DMS79 treated with DMSO at 0.1 percent for 48 hours (cell line): ENCODE results near the gene BPHL.
"Not testable (repeated sequence)": the region's sequence is repeated elsewhere in the genome, so short reads cannot be mapped to it uniquely, and the experiment has no call there.

Source experiments
- DNase-seq: peaks from one replicate; lab custom pipeline; 2025; lab: John Stamatoyannopoulos, UW

BPHL gene

GRCh38 chr6:3179945-3180344 lies 61.4 kb downstream of the BPHL start:
- DNase-seq = not testable (repeated sequence)

- no peak for DNase-seq
These were observed 62.6 kb downstream of the BPHL start for GRCh38 chr6:3181105-3181504.

- no peak for DNase-seq
These were observed 64.6 kb downstream of the BPHL start for GRCh38 chr6:3183066-3183465.

GRCh38 chr6:3186974-3187382 lies 68.5 kb downstream of the BPHL start:
- no peak for DNase-seq

GRCh38 chr6:3188262-3188661 lies 69.8 kb downstream of the BPHL start:
- DNase-seq = no peak

GRCh38 chr6:3189192-3189591 lies 70.7 kb downstream of the BPHL start:
- DNase-seq = not testable (repeated sequence)

GRCh38 chr6:3190056-3190455 lies 71.5 kb downstream of the BPHL start:
- DNase-seq = no peak

GRCh38 chr6:3190779-3191178 lies 72.3 kb downstream of the BPHL start:
- no peak for DNase-seq

- DNase-seq = no peak
These were observed 74.8 kb downstream of the BPHL start for GRCh38 chr6:3193102-3193849.

- no peak for DNase-seq
These were observed 76.3 kb downstream of the BPHL start for GRCh38 chr6:3194535-3195419.

GRCh38 chr6:3195420-3195694 lies 76.8 kb downstream of the BPHL start:
- DNase-seq = no peak

GRCh38 chr6:3195695-3196497 lies 77.4 kb downstream of the BPHL start:
- DNase-seq = no peak

- DNase-seq = no peak
These were observed 78.3 kb downstream of the BPHL start for GRCh38 chr6:3196770-3197169.

GRCh38 chr6:3197734-3198133 lies 79.2 kb downstream of the BPHL start:
- DNase-seq = not testable (repeated sequence)

GRCh38 chr6:3199382-3199781 lies 80.9 kb downstream of the BPHL start:
- no peak for DNase-seq

- no peak for DNase-seq
These were observed 82.2 kb downstream of the BPHL start for GRCh38 chr6:3200682-3201081.

- no peak for DNase-seq
These were observed 82.9 kb downstream of the BPHL start for GRCh38 chr6:3201388-3201787.
